ENCODE data around the gene NENF.

Gene NENF

GRCh38 chr1:212402666-212403321 is 29.9 kb upstream of the NENF start:
- Histone ChIP-seq H3K27ac (no peak overlapping the region), H3K36me3 (peaks cover 93% of the 10 kb centered on the region)
- TF ChIP-seq Cebpa-rat (IDR thresholded peaks at IDR 0.05) = no peak

GRCh38 chr1:212410231-212410820 is 22.4 kb upstream of the NENF start:
- no peaks in the 10 kb centered on the region for H3K27me3 ChIP-seq
- no peak for TF ChIP-seq Cebpa-rat (IDR thresholded peaks at IDR 0.05)
- H3K27ac ChIP-seq = no peak overlapping the region
- H3K9ac ChIP-seq = no peak overlapping the region
- peaks cover 49% of the 10 kb centered on the region for H4K20me1 ChIP-seq
- no peak overlapping the region for H3K4me2 ChIP-seq
- no peak overlapping the region for H3K4me3 ChIP-seq
- peaks cover 76% of the 10 kb centered on the region for H3K36me3 ChIP-seq
- H3K4me1 ChIP-seq = peaks cover 28% of the 10 kb centered on the region
- 0 out of 2 replicates have a peak, but pooled peaks cover 12% of the 10 kb centered on the region for H3K9me3 ChIP-seq

More at GRCh38 chr1:212402666-212403321, 29.9 kb upstream of the NENF start:
- no peak overlapping the region for H3K4me3 ChIP-seq
- H3K9me3 ChIP-seq = peaks cover 31% of the 10 kb centered on the region
- H3K4me2 ChIP-seq = no peak overlapping the region
- H3K9ac ChIP-seq = no peak overlapping the region
- H3K4me1 ChIP-seq = no peaks in the 10 kb centered on the region
- no peaks in the 10 kb centered on the region for H3K27me3 ChIP-seq
- peaks cover 36% of the 10 kb centered on the region for H4K20me1 ChIP-seq

GRCh38 chr1:212412374-212412773 is 20.3 kb upstream of the NENF start:
- Histone ChIP-seq H3K9me3 (0 out of 2 replicates have a peak, but pooled peaks cover 5% of the 10 kb centered on the region), H3K4me1 (peaks cover 36% of the 10 kb centered on the region), H3K9ac (0 out of 2 replicates have a peak overlapping the region, but pooled peaks have one; percentile 86), H3K4me3 (no peak overlapping the region), H3K27me3 (no peaks in the 10 kb centered on the region), H3K27ac (no peak overlapping the region), H3K36me3 (peaks cover 56% of the 10 kb centered on the region), H4K20me1 (peaks cover 49% of the 10 kb centered on the region), H3K4me2 (peak overlapping the region; percentile 94)
- TF ChIP-seq Cebpa-rat (IDR thresholded peaks at IDR 0.05) = no peak

- Histone ChIP-seq H3K27ac (peak overlapping the region; percentile 81), H3K4me2 (peak overlapping the region; percentile 94), H3K9me3 (no peaks in the 10 kb centered on the region), H4K20me1 (peaks cover 49% of the 10 kb centered on the region), H3K4me1 (peaks cover 36% of the 10 kb centered on the region), H3K4me3 (peak overlapping the region; percentile 92), H3K9ac (peak overlapping the region; percentile 86), H3K27me3 (no peaks in the 10 kb centered on the region), H3K36me3 (peaks cover 41% of the 10 kb centered on the region)
- no peak for TF ChIP-seq Cebpa-rat (IDR thresholded peaks at IDR 0.05)
These were observed 18.8 kb upstream of the NENF start for GRCh38 chr1:212413902-212414327.

- peak within 1 kb of the TSS; percentile 81 for H3K27ac ChIP-seq
These were observed 18.2 kb upstream of the NENF start, which contains the start of gene PACC1 for GRCh38 chr1:212414328-212415106. PACC1 (minus strand) TSS chr1:212414886; CDS start chr1:212414757, 129 bp downstream.

GRCh38 chr1:212415107-212415841 is 17.4 kb upstream of the NENF start:
- Histone ChIP-seq H3K4me1 (peaks cover 36% of the 10 kb centered on the region), H3K4me3 (peak overlapping the region; percentile 92), H4K20me1 (peaks cover 40% of the 10 kb centered on the region), H3K9ac (peak overlapping the region; percentile 86), H3K36me3 (peaks cover 27% of the 10 kb centered on the region), H3K9me3 (no peaks in the 10 kb centered on the region), H3K4me2 (peak overlapping the region; percentile 77), H3K27ac (peak overlapping the region; percentile 81), H3K27me3 (no peaks in the 10 kb centered on the region)
- no peak for TF ChIP-seq Cebpa-rat (IDR thresholded peaks at IDR 0.05)

More at GRCh38 chr1:212414328-212415106, 18.2 kb upstream of the NENF start, which contains the start of gene PACC1:
- peak within 1 kb of the TSS; percentile 92 for H3K4me3 ChIP-seq
- H3K9ac ChIP-seq = peak within 1 kb of the TSS; percentile 86
- peaks cover 35% of the 10 kb centered on the region for H3K36me3 ChIP-seq
- TF ChIP-seq Cebpa-rat (IDR thresholded peaks at IDR 0.05) = no peak
- H3K27me3 ChIP-seq = no peaks in the 10 kb centered on the region
- peaks cover 48% of the 10 kb centered on the region for H4K20me1 ChIP-seq
- H3K9me3 ChIP-seq = no peaks in the 10 kb centered on the region
- peaks cover 36% of the 10 kb centered on the region for H3K4me1 ChIP-seq
- H3K4me2 ChIP-seq = peak within 1 kb of the TSS; percentile 94

GRCh38 chr1:212421165-212421564 is 11.6 kb upstream of the NENF start:
- Histone ChIP-seq H3K27me3 (no peaks in the 10 kb centered on the region), H3K9me3 (no peaks in the 10 kb centered on the region), H3K4me1 (no peaks in the 10 kb centered on the region), H4K20me1 (no peaks in the 10 kb centered on the region), H3K4me2 (no peak overlapping the region), H3K36me3 (no peaks in the 10 kb centered on the region), H3K4me3 (no peak overlapping the region), H3K9ac (no peak overlapping the region), H3K27ac (no peak overlapping the region)
- no peak for TF ChIP-seq Cebpa-rat (IDR thresholded peaks at IDR 0.05)

- H3K9ac ChIP-seq = no peak overlapping the region
- H4K20me1 ChIP-seq = no peaks in the 10 kb centered on the region
- H3K4me3 ChIP-seq = no peak overlapping the region
- no peaks in the 10 kb centered on the region for H3K4me1 ChIP-seq
- no peaks in the 10 kb centered on the region for H3K36me3 ChIP-seq
- H3K27ac ChIP-seq = no peak overlapping the region
- no peak overlapping the region for H3K4me2 ChIP-seq
- H3K27me3 ChIP-seq = no peaks in the 10 kb centered on the region
- no peak for TF ChIP-seq Cebpa-rat (IDR thresholded peaks at IDR 0.05)
- no peaks in the 10 kb centered on the region for H3K9me3 ChIP-seq
These were observed 8.8 kb upstream of the NENF start for GRCh38 chr1:212423879-212424278.

- H3K4me2 ChIP-seq = no peak overlapping the region
- H3K4me3 ChIP-seq = no peak overlapping the region
- H3K9ac ChIP-seq = no peak overlapping the region
- no peaks in the 10 kb centered on the region for H3K9me3 ChIP-seq
- TF ChIP-seq Cebpa-rat (IDR thresholded peaks at IDR 0.05) = no peak
- H3K4me1 ChIP-seq = peaks cover 17% of the 10 kb centered on the region
- H3K27ac ChIP-seq = no peak overlapping the region
- H4K20me1 ChIP-seq = no peaks in the 10 kb centered on the region
- H3K27me3 ChIP-seq = no peaks in the 10 kb centered on the region
- no peaks in the 10 kb centered on the region for H3K36me3 ChIP-seq
These were observed 4.2 kb upstream of the NENF start for GRCh38 chr1:212428496-212428895.

Data from BLaER1 (cell line).